Smooth muscle cell (in vitro differentiated cells): ENCODE results near the gene JPT1. TPM values are rescaled to one million over a fixed set of nuclear protein-coding genes. Genes with fewer than 3 reads are reported as not detected.
A peak's percentile ranks its signal among the peaks of the same experiment; 100 is the strongest.
"Not testable (repeated sequence)": the region's sequence is repeated elsewhere in the genome, so short reads cannot be mapped to it uniquely, and the experiment has no call there.

Experiments
- DNase-seq: peaks from one replicate; lab custom pipeline; 2025; ENCODE audit not compliant: unreplicated experiment; lab: John Stamatoyannopoulos, UW
- H2AFZ ChIP-seq: fragments of 200-600 bp; sonication (generic); 2 replicates; pipeline ENCODE4 v1.6.0; 2016; ENCODE audit warnings: antibody characterized with exemption, low read depth, mild to moderate bottlenecking
- H3F3A ChIP-seq: fragments of 200-600 bp; sonication (generic); 2 replicates; pipeline ENCODE4 v1.6.0; 2017; ENCODE audit warnings: antibody characterized with exemption, low read depth
- H3K27ac ChIP-seq: fragments of 200-600 bp; sonication (generic); 2 replicates; pipeline ENCODE4 v1.5.1; 2016; ENCODE audit warnings: low read depth, mild to moderate bottlenecking
- H3K27me3 ChIP-seq: fragments of 200-600 bp; sonication (generic); 2 replicates; pipeline ENCODE4 v1.6.1; 2016; ENCODE audit warnings: low read depth, mild to moderate bottlenecking
- H3K36me3 ChIP-seq: fragments of 200-600 bp; sonication (generic); 2 replicates; pipeline ENCODE4 v1.5.1; 2016; ENCODE audit warnings: low read depth
- H3K4me1 ChIP-seq: fragments of 200-600 bp; sonication (generic); 2 replicates; pipeline ENCODE4 v1.5.1; 2016; ENCODE audit warnings: low read depth
- H3K4me2 ChIP-seq: fragments of 200-600 bp; sonication (generic); 2 replicates; pipeline ENCODE4 v1.6.0; 2016; ENCODE audit warnings: mild to moderate bottlenecking
- H3K4me3 ChIP-seq: fragments of 200-600 bp; sonication (generic); 2 replicates; pipeline ENCODE4 v1.5.1; 2016; ENCODE audit warnings: mild to moderate bottlenecking
- H3K79me2 ChIP-seq: fragments of 200-600 bp; sonication (generic); 2 replicates; pipeline ENCODE4 v1.6.0; 2016; ENCODE audit warnings: low read depth, mild to moderate bottlenecking
- H3K9ac ChIP-seq: fragments of 200-600 bp; sonication (generic); 2 replicates; pipeline ENCODE4 v1.6.0; 2016; ENCODE audit warnings: low read depth
- H3K9me3 ChIP-seq: fragments of 200-600 bp; sonication (generic); replicated peaks from 2 replicates; pipeline ENCODE4 v1.5.1; 2016; ENCODE audit warnings: low read depth
- H4K20me1 ChIP-seq: fragments of 200-600 bp; sonication (generic); 2 replicates; pipeline ENCODE4 v1.6.0; 2016; ENCODE audit warnings: low read depth
- WGBS: methylation state at CpG from one replicate; pipeline ENCODE4 v1.1.7; 2016; ENCODE audit warnings: low lambda C conversion rate; 5-methylcytosine and 5-hydroxymethylcytosine counted together
- polyA plus RNA-seq: library from polyadenylated mRNA; unstranded; fragments of >200 nt; fragmentation: Nextera tagmentation; extraction: Ambion mirVana; gene quantifications from 2 replicates; pipeline ENCODE4 v1.2.1, GENCODE V29; 2016
- total RNA-seq: library from RNA; depleted of rRNA; stranded (reverse); fragments of >200 nt; gene quantifications from 2 replicates; pipeline ENCODE4 v1.2.3, GENCODE V29; 2014
- TF ChIP-seq, protein P1 (sequence below): fragments of 200-600 bp; sonication (generic); IDR thresholded peaks from 2 replicates; pipeline ENCODE4 v1.5.1; 2017; ENCODE audit warnings: borderline replicate concordance, mild to moderate bottlenecking, antibody characterized with exemption; ENCODE audit not compliant: insufficient read depth, poor library complexity, severe bottlenecking

The JPT1 gene
- total and polyA plus RNA-seq, 2 experiments from 2014 or later, result 103 to 240 TPM

DNA sequence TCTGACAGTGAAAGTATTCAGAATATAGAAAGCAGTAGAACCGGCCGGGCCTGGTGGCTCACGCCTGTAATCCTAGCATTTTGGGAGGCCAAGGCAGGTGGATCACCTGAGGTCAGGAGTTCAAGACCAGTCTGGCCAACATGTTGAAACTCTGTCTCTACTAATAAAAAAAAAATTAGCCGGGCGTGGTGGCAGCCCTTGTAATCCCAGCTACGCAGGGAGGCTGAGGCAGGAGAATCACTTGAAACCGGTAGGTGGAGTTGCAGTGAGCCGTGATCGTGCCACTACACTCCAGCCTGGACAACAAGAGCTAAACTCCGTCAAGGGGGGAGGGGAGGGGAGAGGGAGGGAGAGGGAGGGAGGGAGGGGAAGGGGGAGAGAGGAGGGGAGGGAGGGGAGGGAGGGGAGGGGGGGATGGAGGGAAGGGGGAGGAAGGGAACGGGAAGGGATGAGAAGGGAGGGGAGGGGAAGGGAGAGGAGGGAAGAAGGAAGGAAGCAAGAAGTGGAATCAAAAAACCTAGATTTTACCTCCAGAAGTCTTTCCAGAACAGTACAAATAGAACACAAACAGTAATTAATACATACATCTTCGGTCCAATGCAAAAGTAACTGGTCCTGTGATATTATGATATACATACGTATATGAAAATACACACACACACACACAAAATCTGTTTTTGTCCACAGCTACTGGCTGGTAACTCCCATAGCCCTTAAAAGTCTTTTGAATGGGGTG is 11.9 kb downstream of the JPT1 start:
- Histone ChIP-seq H3K4me3 (no peak overlapping the region), H4K20me1 (peaks cover 9% of the 10 kb centered on the region), H3K36me3 (peaks cover 31% of the 10 kb centered on the region), H3K79me2 (peaks cover 7% of the 10 kb centered on the region), H3K4me2 (no peak overlapping the region), H3K27ac (no peak overlapping the region), H3K9me3 (no peaks in the 10 kb centered on the region), H3K27me3 (no peaks in the 10 kb centered on the region), H3K9ac (no peak overlapping the region), H2AFZ (no peak overlapping the region), H3K4me1 (no peaks in the 10 kb centered on the region), H3F3A (peaks cover 23% of the 10 kb centered on the region)
- TF ChIP-seq, protein P1, sequence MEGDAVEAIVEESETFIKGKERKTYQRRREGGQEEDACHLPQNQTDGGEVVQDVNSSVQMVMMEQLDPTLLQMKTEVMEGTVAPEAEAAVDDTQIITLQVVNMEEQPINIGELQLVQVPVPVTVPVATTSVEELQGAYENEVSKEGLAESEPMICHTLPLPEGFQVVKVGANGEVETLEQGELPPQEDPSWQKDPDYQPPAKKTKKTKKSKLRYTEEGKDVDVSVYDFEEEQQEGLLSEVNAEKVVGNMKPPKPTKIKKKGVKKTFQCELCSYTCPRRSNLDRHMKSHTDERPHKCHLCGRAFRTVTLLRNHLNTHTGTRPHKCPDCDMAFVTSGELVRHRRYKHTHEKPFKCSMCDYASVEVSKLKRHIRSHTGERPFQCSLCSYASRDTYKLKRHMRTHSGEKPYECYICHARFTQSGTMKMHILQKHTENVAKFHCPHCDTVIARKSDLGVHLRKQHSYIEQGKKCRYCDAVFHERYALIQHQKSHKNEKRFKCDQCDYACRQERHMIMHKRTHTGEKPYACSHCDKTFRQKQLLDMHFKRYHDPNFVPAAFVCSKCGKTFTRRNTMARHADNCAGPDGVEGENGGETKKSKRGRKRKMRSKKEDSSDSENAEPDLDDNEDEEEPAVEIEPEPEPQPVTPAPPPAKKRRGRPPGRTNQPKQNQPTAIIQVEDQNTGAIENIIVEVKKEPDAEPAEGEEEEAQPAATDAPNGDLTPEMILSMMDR, result no peak
- no peak for DNase-seq
- 96% methylated on average over 9 of the region's 13 CpGs for WGBS

DNA sequence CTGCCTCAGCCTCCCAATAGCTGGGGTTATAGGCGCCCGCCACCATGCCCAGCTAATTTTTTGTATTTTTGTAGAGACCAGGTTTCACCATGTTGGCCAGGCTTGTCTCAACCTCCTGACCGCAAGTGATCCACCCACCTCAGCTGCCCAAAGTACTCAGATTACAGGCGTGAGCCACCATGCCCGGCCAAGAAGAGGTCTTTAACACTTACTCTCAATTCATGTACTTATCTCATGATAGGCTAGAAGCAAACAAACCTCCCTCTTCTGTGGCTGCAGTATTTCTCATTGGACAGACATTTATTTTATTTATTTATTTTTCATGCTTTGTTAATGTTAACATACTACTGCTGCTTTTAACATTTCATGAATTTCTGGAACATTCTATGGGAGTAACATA is 15.8 kb downstream of the JPT1 start:
- no peak overlapping the region for H3K27ac ChIP-seq
- no peak overlapping the region for H2AFZ ChIP-seq
- H3K27me3 ChIP-seq, result no peaks in the 10 kb centered on the region
- H3K9me3 ChIP-seq, result no peaks in the 10 kb centered on the region
- no peak for DNase-seq
- H3K79me2 ChIP-seq, result no peaks in the 10 kb centered on the region
- H3K36me3 ChIP-seq, result peaks cover 10% of the 10 kb centered on the region
- TF ChIP-seq, protein P1, result no peak
- 92% methylated on average over 5 of the region's 5 CpGs for WGBS
- no peak overlapping the region for H3K9ac ChIP-seq
- no peak overlapping the region for H3K4me2 ChIP-seq
- peaks cover 45% of the 10 kb centered on the region for H3F3A ChIP-seq
- no peaks in the 10 kb centered on the region for H3K4me1 ChIP-seq
- H4K20me1 ChIP-seq, result no peaks in the 10 kb centered on the region
- H3K4me3 ChIP-seq, result no peak overlapping the region

DNA sequence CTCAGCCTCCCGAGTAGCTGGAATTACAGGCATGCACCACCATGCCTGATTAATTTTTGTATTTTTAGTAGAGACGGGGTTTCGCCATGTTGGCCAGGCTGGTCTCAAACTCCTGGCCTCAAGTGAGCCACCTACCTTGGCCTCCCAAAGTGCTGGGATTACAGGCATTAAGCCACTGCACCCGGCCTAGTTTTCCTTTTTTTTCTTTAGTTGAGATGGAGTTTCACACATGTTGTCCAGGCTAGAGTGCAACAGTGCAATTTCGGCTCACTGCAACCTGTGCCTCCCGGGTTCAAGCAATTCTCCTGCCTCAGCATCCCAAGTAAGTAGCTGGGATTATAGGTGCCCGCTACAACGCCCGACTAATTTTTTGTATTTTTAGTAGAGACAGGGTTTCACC is 16.6 kb downstream of the JPT1 start:
- H3K9ac ChIP-seq, H3K27me3 ChIP-seq, H3K9me3 ChIP-seq, DNase-seq, H2AFZ ChIP-seq, H3K27ac ChIP-seq, H3K79me2 ChIP-seq, H3K4me2 ChIP-seq, H3K4me1 ChIP-seq, H4K20me1 ChIP-seq, H3K4me3 ChIP-seq: not testable (repeated sequence)
- WGBS, result 98% methylated on average over 9 of the region's 9 CpGs
- peaks cover 39% of the 10 kb centered on the region for H3F3A ChIP-seq
- peaks cover 10% of the 10 kb centered on the region for H3K36me3 ChIP-seq

DNA sequence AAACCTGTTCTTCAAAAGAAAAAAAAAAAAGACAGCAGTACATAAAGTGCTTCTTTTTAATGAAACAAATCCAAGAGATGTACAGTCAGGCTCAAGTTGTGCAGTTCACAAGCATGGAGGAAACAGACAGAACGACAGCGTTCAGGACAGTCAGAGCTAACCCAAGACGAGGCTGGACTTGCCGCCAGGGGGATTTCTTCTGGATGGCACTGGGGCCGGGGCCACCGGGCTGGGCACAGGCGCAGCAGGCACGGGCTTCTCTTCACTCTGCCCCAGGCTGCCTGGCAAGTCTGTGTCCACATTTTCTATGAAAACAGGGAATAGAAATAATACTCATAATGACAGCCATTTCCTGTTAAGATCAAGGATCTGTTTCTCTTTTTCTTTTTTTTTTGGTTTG is 18.4 kb downstream of the JPT1 start:
- peaks cover 3% of the 10 kb centered on the region for H3K79me2 ChIP-seq
- H3K36me3 ChIP-seq, result peaks cover 10% of the 10 kb centered on the region
- H3F3A ChIP-seq, result peaks cover 37% of the 10 kb centered on the region
- no peak for DNase-seq
- peak overlapping the region; percentile 82 for H3K27ac ChIP-seq
- H3K9me3 ChIP-seq, result no peaks in the 10 kb centered on the region
- no peaks in the 10 kb centered on the region for H3K27me3 ChIP-seq
- H3K9ac ChIP-seq, result no peak overlapping the region
- H2AFZ ChIP-seq, result no peak overlapping the region
- H3K4me2 ChIP-seq, result no peak overlapping the region
- H4K20me1 ChIP-seq, result no peaks in the 10 kb centered on the region
- H3K4me1 ChIP-seq, result no peaks in the 10 kb centered on the region
- 97% methylated on average over 8 of the region's 8 CpGs for WGBS
- TF ChIP-seq, protein P1, result no peak
- no peak overlapping the region for H3K4me3 ChIP-seq
